EH (cell line): Measurements from ENCODE around the gene IL33.
"Not testable (repeated sequence)": the region's sequence is repeated elsewhere in the genome, so short reads cannot be mapped to it uniquely, and the experiment has no call there.

ENCODE experiments used
- DNase-seq: peaks from one replicate; pipeline ENCODE4 v3.0.0-alpha.2; 2015; ENCODE audit warnings: low read depth

Gene IL33

DNA sequence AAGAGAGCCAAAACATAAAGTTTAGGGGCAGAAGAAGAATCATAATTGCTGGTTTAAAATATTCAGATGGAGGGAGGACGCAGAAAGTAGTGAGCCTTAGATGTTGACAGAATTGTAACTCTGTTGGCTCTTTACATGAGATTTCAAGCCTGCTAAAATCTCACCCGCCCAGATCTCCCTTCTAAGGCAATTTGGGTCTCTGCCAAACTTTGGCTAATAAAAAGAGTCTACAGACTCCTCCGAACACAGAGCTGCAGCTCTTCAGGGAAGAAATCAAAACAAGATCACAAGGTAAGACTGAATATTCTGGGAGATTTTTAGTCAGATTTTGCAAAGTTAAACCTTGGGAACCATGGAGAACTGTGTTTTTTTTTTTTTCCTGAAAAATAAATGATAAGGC lies at the start of gene IL33:
TSS of gene IL33 (plus strand) at position 246 of the 400 bp plus-strand sequence. CDS start 25,888 bp downstream, outside the sequence.
- peak; percentile 5 for DNase-seq

DNA sequence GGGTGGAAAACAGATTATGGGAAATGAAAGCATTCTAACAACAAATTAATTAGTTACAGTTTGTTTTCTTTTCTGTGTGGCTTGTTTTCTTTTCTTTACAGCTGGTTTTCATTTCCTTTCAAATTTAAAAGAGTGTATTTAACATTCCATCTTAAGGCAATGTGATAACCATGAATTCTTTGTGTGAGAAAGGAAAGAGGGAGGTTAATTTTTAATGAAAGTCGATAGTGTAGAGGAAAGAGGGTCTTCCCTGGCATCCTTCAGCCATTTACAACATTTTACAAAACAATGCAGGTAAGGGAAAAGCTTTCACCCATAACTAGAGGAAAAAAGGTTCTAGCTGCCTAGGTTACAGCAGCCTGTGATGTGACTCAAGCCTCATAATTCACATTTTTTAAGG lies 43.9 kb upstream of the IL33 start:
- DNase-seq, result no peak

GRCh38 chr9:6173914-6174313 lies 41.7 kb upstream of the IL33 start:
- no peak for DNase-seq

- DNase-seq, result not testable (repeated sequence)
These were observed 32.9 kb upstream of the IL33 start for GRCh38 chr9:6182549-6183226.

GRCh38 chr9:6183227-6183551 lies 32.4 kb upstream of the IL33 start:
- DNase-seq, result no peak

- DNase-seq, result no peak
These were observed 32.0 kb upstream of the IL33 start for GRCh38 chr9:6183627-6184026.

DNA sequence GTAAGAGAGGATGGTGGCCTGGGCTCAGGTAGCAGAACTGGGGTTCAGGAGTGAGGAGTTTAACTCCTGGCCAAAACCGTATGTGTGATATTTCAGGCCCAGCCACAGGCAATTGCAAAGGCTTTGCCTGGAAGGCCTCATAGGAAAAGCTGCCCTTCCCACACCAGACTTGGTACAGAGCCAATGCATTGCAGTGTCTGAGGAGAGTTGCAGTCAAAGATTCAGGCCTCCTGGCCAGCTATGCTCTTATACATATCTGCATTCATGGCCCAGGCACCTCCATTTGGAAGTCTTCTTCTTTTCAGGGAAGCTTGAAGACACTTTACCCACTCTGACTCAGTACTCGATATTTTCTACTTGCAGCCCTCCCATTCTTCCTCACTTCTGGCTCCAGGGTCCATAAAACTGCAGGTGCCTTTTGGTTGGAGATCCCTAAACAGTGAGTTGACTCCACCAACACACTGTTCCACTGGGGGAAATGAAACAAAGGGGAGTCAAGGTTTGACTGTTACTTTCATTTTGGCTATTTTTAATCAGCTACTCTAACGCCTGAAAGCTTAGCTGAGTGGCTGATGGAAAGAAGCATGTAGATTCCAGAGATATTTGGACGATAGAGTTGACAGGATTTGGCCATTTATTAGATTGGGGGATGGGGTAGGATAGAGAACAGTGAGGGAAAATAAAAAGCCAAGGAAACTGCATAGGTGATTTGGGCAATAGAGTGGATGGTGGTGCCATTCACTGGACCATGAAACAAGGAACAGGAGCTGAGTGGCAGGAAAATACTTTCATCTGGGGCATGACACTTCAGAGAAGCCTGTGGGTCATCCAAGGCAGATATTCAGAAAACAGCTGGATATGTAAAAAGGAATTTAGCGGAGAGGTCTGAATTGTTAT lies 30.6 kb upstream of the IL33 start:
- DNase-seq, result peak; percentile 9

DNA sequence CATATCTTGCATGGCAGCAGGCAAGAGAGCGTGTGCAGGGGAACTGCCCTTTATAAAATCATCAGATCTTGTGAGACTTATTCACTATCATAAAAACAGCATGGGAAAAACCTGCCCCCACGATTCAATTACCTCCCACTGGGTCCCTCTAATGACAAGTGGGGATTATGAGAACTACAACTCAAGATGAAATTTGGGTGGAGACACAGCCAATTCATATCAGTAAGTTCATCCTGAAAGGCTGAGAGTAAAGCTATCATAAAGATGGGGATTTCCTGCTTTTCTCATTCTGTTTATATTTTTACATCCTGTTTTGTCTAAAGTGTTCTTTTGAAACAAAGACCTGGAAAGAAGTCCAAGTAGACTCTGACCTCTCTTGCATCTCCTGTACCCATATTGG lies 28.9 kb upstream of the IL33 start:
- DNase-seq, result no peak

DNA sequence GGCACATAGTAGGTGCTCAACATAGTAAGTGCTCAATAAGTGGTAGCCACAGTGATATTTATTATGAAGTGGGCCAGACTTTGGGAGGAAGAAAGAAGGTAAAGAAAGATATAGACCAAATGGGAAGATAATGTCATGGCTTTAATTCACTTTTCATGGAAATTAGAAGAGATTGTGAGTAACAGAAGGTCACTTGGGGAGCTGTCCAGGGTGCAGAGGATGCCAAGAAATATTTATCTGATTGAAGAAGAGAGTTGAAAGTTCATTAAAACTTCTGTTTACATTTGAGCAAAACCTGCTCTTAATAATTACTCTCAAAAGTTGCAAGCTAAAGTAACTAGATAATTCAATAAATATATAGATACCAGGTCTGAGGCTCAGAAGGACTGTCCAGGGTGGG lies 28.3 kb upstream of the IL33 start:
- no peak for DNase-seq

- DNase-seq, result no peak
These were observed 27.1 kb upstream of the IL33 start for GRCh38 chr9:6188466-6188865.

- no peak for DNase-seq
These were observed 26.7 kb upstream of the IL33 start for GRCh38 chr9:6188906-6189305.

DNA sequence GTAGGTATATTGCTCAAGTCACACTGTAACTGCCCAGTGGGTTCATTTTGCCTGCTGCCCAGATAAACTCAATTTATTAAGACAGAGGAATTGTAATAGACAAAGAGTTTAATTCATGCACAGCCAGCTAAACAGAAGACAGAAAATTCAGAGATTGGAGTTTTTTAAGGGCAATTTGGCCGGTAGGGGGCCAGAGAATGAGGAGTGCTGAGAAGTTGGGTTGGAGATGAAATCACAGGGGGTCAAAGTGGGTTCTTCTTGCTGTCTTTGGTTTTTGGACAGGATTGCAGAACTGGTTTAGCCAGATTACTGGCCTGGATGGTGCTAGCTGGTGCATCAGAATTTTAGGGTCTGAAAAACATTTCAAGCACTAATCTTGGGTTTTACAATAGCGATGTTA lies 20.7 kb upstream of the IL33 start:
- DNase-seq, result peak; percentile 2

- DNase-seq, result no peak
These were observed 19.8 kb upstream of the IL33 start for GRCh38 chr9:6195714-6196360.

DNA sequence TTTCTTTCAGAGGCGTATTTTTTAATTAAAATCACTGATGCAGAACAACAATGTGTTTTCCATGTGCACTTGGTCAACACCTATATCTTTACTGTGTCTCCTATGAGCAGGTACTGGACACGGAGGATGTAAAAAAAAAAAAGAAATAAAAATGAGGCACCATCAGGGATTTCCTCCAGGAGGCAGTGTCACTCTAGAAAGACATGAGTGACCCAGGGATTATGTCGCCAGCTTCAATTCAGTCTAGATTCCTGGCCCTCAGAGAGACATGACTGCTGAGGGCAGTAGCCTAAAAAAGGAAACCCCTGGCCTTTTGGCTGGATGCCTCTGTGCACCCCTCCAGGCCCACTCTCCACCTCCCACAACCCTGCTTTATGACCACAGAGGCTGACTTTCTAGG lies 18.3 kb upstream of the IL33 start:
- DNase-seq, result peak; percentile 2

GRCh38 chr9:6198251-6198650 lies 17.4 kb upstream of the IL33 start:
- no peak for DNase-seq

DNA sequence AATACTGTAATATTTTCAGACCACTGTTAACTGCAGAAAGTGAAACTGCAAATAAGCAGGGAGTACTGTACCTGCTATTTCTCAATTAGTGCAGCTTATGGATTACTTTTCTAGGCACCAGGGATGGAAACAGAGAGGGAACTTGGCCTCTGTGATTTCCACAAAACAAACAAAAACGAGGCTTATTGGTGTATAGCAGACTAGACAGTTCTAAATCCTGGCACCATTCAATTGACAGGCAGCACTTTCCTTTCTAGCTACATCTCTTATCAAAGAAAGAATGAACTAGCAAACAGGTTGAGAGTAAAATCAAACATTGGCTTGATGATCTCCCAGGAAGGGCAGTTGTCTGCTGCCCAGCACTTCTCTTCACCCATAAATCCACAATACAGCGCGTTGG lies 16.0 kb upstream of the IL33 start:
- no peak for DNase-seq

GRCh38 chr9:6200761-6201160 lies 14.8 kb upstream of the IL33 start:
- DNase-seq, result no peak

GRCh38 chr9:6209966-6210365 lies 5.6 kb upstream of the IL33 start:
- no peak for DNase-seq

DNA sequence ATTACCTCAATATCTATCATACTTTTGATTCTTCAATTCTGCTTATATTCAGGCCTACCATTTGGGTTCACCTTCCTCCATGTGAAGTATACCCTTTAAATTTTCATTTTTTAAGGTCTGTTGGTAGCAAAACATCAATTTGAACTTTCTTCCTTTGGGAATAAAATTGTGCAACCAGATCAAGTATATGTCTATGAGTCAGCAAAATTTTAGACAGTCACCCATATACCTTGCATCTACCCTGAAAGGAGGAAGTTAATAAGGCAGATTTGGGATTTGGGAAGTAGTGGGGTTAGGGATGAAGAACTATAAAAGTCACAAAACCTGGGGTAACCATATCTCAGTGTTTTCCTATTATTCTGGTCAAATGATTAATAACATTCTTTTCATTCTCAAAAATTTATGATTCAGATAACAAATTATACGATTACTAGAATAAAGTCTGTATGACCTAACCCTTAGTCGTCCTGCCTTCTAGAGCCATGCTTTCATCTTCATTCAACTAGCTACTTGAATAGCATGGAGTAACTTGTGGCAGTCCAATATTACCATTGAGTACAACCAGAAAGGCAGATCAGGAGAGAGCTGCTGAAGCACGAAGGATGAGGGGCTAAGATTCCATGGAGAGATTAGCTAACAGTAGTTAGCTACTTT lies 2.8 kb upstream of the IL33 start:
- no peak for DNase-seq

- DNase-seq, result no peak
These were observed 1.2 kb upstream of the IL33 start for GRCh38 chr9:6214434-6214833.

- no peak for DNase-seq
These were observed 704 bp upstream of the IL33 start for GRCh38 chr9:6214903-6215302.

DNA sequence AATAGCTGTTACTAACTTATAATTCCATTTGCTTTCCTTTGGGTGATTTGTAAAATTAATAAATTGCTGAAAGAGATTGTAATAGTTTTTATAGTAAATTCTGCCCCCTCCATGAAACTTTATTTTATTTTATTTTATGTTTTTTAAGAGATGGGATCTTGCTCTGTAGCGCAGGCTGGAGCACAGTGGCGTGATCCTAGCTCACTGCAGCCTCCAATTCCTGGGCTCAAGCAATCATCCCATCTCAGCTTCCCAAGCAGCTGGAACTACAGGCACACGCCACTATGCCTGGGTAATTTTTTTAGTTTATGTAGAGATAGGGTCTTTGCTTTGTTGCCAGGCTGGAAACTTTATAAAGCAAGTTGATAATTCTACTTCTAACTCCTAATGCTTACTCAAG lies 395 bp downstream of the IL33 start:
- DNase-seq, result no peak

DNA sequence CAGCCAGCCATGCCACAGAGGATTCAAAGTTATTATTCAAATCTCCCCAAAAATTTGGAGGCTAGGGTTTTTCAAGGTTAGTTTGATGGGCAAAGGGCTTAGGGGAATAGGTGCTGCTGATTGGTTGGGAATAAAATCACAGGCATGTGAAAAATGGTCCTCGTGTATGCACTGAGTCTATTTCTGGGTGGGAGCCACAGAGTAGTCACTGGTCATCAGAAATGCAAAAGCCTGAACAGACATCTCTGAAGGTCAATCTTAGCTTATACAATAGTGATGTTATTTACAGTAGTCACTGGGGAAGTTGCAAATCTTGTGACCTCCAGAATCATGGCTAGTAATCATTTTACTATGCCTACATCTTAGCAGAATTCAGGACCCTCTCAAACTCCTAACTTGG lies 1.3 kb downstream of the IL33 start:
- no peak for DNase-seq
